HPDE6-E6E7 (cell line): ENCODE results near the gene YY1.
A peak's percentile ranks its signal among the peaks of the same experiment; 100 is the strongest.
"Not testable (repeated sequence)": the region's sequence is repeated elsewhere in the genome, so short reads cannot be mapped to it uniquely, and the experiment has no call there.

Source experiments
- DNase-seq: peaks from one replicate; pipeline ENCODE4 v3.0.0; 2011; ENCODE audit warnings: missing footprints; ENCODE audit errors: extremely low spot score

YY1 gene

GRCh38 chr14:100213956-100214769 is 24.8 kb upstream of the YY1 start:
- DNase-seq, result peak; percentile 91

GRCh38 chr14:100214770-100215083 is 24.2 kb upstream of the YY1 start:
- DNase-seq, result no peak

- no peak for DNase-seq
Observed at GRCh38 chr14:100215330-100215885, 23.5 kb upstream of the YY1 start.

- no peak for DNase-seq
Observed at GRCh38 chr14:100219126-100219785, 19.7 kb upstream of the YY1 start.

- peak; percentile 52 for DNase-seq
Observed at GRCh38 chr14:100221533-100222223, 17.3 kb upstream of the YY1 start.

GRCh38 chr14:100222224-100223093 is 16.5 kb upstream of the YY1 start:
- DNase-seq, result no peak

- DNase-seq, result no peak
Observed at GRCh38 chr14:100223332-100224201, 15.4 kb upstream of the YY1 start.

GRCh38 chr14:100224229-100224866 is 14.6 kb upstream of the YY1 start:
- DNase-seq, result no peak

GRCh38 chr14:100225169-100225568 is 13.8 kb upstream of the YY1 start:
- DNase-seq, result no peak

- no peak for DNase-seq
Observed at GRCh38 chr14:100230361-100230760, 8.6 kb upstream of the YY1 start.

- DNase-seq, result no peak
Observed at GRCh38 chr14:100234511-100234910, 4.4 kb upstream of the YY1 start.

GRCh38 chr14:100236271-100236818 is 2.6 kb upstream of the YY1 start:
- DNase-seq, result not testable (repeated sequence)

GRCh38 chr14:100236881-100237280 is 2.1 kb upstream of the YY1 start:
- no peak for DNase-seq

GRCh38 chr14:100237735-100238418 is 1.1 kb upstream of the YY1 start:
- no peak for DNase-seq

- DNase-seq, result no peak
Observed at GRCh38 chr14:100239211-100239839, 381 bp downstream of the YY1 start.

GRCh38 chr14:100239840-100240667 is 1.1 kb downstream of the YY1 start:
- DNase-seq, result peak; percentile 70

- DNase-seq, result no peak
Observed at GRCh38 chr14:100240668-100241032, 1.7 kb downstream of the YY1 start.

- no peak for DNase-seq
Observed at GRCh38 chr14:100241279-100241678, 2.3 kb downstream of the YY1 start.
